ENCODE data around the gene EIF4ENIF1.
A peak's percentile ranks its signal among the peaks of the same experiment; 100 is the strongest.
"Not testable (repeated sequence)": the region's sequence is repeated elsewhere in the genome, so short reads cannot be mapped to it uniquely, and the experiment has no call there.

The EIF4ENIF1 gene

DNA sequence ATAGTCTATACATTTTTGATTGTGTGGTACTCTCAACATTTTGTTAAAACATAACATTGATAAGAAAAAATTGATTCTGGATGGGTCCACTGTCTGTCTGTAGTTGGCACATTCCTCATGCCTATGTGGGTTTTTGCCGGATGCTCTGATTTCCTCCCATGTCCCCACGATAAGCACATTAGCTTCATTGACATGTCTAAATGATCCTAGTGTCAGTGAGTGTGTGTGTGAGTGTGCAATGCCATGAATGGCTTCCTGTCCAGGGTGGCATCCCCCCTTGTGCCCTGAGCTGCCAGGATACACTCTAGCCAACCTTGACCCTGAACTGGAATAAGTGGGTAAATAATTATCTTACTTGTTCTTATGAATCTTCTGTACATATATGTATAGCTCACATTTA lies 12.1 kb upstream of the EIF4ENIF1 start:
- TF ChIP-seq, protein P1, sequence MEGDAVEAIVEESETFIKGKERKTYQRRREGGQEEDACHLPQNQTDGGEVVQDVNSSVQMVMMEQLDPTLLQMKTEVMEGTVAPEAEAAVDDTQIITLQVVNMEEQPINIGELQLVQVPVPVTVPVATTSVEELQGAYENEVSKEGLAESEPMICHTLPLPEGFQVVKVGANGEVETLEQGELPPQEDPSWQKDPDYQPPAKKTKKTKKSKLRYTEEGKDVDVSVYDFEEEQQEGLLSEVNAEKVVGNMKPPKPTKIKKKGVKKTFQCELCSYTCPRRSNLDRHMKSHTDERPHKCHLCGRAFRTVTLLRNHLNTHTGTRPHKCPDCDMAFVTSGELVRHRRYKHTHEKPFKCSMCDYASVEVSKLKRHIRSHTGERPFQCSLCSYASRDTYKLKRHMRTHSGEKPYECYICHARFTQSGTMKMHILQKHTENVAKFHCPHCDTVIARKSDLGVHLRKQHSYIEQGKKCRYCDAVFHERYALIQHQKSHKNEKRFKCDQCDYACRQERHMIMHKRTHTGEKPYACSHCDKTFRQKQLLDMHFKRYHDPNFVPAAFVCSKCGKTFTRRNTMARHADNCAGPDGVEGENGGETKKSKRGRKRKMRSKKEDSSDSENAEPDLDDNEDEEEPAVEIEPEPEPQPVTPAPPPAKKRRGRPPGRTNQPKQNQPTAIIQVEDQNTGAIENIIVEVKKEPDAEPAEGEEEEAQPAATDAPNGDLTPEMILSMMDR (IDR thresholded peaks at IDR 0.05; ENCODE audit: low read depth, low read length, missing control alignments): no peak
- H3K4me3 ChIP-seq (replicated peaks; ENCODE audit: low read depth, low read length): no peak overlapping the region
- no peak for DNase-seq (ENCODE audit: extremely low read depth, low read depth)

DNA sequence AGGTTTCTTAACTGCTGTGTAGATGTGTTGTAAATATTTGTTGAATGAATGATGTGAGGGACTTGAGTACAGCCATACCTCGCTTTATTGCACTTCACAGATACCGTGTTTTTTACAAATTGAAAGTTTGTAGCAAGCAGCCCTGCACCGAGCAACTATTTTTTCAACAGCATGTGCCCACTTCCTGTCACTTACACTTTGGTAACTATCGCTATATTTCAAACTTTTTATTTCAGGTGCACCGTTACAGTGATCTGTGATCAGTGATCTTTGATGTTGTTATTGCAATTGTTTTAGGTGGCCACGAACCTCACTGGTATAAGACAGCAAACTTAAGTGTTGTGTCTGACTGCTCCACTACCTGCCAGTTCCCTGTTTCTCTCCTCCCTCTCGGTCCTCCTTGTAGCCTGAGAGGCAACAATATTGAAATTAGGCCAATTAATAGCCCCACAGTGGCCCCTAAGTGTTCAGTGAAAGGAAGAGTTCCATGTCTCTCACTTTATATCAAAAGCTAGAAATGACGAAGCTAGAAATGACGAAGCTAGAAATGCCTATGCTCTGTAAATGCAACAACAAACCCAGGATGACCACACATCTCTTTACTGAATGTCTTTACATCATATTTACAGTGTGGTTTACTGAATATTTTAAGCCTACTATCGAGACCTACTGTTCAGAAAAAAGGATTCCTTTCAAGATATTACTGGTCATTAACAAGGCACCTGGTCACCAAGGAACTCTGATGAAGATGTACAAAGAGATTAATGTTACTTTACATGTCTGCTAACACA lies 7.7 kb upstream of the EIF4ENIF1 start:
- no peak for DNase-seq (ENCODE audit: extremely low read depth, low read depth)
- TF ChIP-seq, protein P1 (IDR thresholded peaks at IDR 0.05; ENCODE audit: low read depth, low read length, missing control alignments): no peak
- peak overlapping the region; percentile 70 for H3K4me3 ChIP-seq (replicated peaks; ENCODE audit: low read depth, low read length)

DNA sequence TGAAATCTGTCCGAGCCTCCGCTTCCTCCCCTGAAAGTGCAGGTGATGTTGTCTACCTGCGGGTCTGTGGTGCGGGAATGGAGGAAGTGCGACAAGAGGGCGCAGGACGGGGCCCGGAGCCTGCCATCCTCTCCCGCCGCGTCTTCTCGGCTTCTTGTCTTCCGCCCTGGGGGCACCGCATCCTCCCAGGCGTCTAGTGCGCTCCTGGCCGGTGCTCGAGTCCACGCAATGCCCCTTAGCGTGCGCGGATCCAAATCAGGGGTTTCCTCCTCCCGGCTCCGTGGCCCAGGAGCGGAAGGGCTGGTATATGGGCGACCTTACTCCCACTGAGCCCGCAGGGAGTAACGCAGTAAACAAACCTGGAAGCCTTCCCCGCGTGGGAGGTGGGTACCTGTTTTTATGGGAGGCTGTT lies 7.1 kb upstream of the EIF4ENIF1 start:
- DNase-seq (ENCODE audit: extremely low read depth, low read depth): no peak
- peak overlapping the region; percentile 70 for H3K4me3 ChIP-seq (replicated peaks; ENCODE audit: low read depth, low read length)
- TF ChIP-seq, protein P1 (IDR thresholded peaks at IDR 0.05; ENCODE audit: low read depth, low read length, missing control alignments): no peak

- peak; percentile 50 for DNase-seq (ENCODE audit: extremely low read depth, low read depth)
- TF ChIP-seq, protein P1 (IDR thresholded peaks at IDR 0.05; ENCODE audit: low read depth, low read length, missing control alignments): peak; percentile 33
- peak within 1 kb of the TSS; percentile 70 for H3K4me3 ChIP-seq (replicated peaks; ENCODE audit: low read depth, low read length)
Observed at GRCh38 chr22:31496007-31496734, 6.5 kb upstream of the EIF4ENIF1 start, which contains the start of gene SFI1. TSS of gene SFI1 (plus strand) at chr22:31496536. CDS start at chr22:31508285, 11,749 bp downstream.

- TF ChIP-seq, protein P1 (IDR thresholded peaks at IDR 0.05; ENCODE audit: low read depth, low read length, missing control alignments): no peak
Observed at GRCh38 chr22:31495343-31495742, 5.7 kb upstream of the EIF4ENIF1 start.

GRCh38 chr22:31493355-31493754 lies 3.7 kb upstream of the EIF4ENIF1 start:
- not testable (repeated sequence) for DNase-seq (ENCODE audit: extremely low read depth, low read depth); H3K4me3 ChIP-seq (replicated peaks; ENCODE audit: low read depth, low read length)

More at GRCh38 chr22:31495343-31495742, 5.7 kb upstream of the EIF4ENIF1 start:
- DNase-seq (ENCODE audit: extremely low read depth, low read depth): no peak
- peak overlapping the region; percentile 70 for H3K4me3 ChIP-seq (replicated peaks; ENCODE audit: low read depth, low read length)

- no peak overlapping the region for H3K4me3 ChIP-seq (replicated peaks; ENCODE audit: low read depth, low read length)
- TF ChIP-seq, protein P1 (IDR thresholded peaks at IDR 0.05; ENCODE audit: low read depth, low read length, missing control alignments): no peak
- DNase-seq (ENCODE audit: extremely low read depth, low read depth): no peak
Observed at GRCh38 chr22:31492151-31492550, 2.5 kb upstream of the EIF4ENIF1 start.
